ENCODE results near the gene UBA1.
"Not testable (repeated sequence)": the region's sequence is repeated elsewhere in the genome, so short reads cannot be mapped to it uniquely, and the experiment has no call there.

Gene UBA1

DNA sequence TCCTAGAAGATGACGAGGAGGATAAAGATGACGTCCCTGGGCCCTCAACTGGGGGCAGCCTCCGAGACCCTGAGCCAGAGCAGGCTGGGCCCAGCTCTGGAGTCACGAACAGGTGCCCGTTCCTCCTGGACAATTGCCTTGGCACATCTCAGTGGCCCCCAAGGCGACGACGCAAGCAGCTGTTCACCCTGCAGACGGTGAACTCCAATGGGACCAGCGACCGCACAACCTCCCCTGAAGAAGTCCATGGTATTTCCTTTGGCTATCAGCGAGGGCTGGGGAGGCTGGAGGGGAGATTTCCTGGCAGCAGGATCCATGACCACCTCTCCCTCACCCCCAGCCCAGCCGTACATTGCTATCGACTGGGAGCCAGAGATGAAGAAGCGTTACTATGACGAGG, 51.0 kb downstream of the UBA1 start:
- no peak for DNase-seq (ENCODE audit: low spot score)
- TF ChIP-seq, protein P1, sequence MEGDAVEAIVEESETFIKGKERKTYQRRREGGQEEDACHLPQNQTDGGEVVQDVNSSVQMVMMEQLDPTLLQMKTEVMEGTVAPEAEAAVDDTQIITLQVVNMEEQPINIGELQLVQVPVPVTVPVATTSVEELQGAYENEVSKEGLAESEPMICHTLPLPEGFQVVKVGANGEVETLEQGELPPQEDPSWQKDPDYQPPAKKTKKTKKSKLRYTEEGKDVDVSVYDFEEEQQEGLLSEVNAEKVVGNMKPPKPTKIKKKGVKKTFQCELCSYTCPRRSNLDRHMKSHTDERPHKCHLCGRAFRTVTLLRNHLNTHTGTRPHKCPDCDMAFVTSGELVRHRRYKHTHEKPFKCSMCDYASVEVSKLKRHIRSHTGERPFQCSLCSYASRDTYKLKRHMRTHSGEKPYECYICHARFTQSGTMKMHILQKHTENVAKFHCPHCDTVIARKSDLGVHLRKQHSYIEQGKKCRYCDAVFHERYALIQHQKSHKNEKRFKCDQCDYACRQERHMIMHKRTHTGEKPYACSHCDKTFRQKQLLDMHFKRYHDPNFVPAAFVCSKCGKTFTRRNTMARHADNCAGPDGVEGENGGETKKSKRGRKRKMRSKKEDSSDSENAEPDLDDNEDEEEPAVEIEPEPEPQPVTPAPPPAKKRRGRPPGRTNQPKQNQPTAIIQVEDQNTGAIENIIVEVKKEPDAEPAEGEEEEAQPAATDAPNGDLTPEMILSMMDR (conservative IDR thresholded peaks at IDR 0.05; ENCODE audit: low read depth), result no peak
- no peak overlapping the region for H3K27ac ChIP-seq
- ChIA-PET CTCF (interaction anchor here (0.6 to 1.6 kb wide), 2 partner anchors 9 to 67 kb away, joined by 3 read pairs; no protein-coding TSS in a partner anchor), POLR2A (ENCODE audit: low non-redundant PET) (no interaction called here)

DNA sequence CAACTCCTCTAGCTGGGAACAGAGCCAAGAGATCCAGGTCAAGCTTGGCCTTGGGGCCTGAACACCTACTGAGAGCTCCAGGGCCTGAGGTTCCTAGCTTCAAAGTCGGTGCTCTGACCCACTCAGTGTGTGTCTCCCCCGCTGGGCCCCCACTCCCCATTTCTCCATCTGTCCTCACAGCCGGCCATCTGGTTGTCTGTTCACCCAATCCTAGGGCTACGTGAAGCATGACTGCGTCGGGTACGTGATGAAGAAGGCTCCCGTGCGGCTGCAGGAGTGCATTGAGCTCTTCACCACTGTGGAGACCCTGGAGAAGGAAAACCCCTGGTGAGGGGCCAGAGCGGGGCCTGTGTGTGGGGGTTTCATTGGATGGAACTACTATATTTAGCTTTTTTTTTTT, 51.5 kb downstream of the UBA1 start:
- H3K27ac ChIP-seq, result no peak overlapping the region
- ChIA-PET CTCF (interaction anchor here (1.6 kb wide), 1 partner anchor 67 kb away, joined by 3 read pairs; no protein-coding TSS in a partner anchor), POLR2A (ENCODE audit: low non-redundant PET) (no interaction called here)

DNA sequence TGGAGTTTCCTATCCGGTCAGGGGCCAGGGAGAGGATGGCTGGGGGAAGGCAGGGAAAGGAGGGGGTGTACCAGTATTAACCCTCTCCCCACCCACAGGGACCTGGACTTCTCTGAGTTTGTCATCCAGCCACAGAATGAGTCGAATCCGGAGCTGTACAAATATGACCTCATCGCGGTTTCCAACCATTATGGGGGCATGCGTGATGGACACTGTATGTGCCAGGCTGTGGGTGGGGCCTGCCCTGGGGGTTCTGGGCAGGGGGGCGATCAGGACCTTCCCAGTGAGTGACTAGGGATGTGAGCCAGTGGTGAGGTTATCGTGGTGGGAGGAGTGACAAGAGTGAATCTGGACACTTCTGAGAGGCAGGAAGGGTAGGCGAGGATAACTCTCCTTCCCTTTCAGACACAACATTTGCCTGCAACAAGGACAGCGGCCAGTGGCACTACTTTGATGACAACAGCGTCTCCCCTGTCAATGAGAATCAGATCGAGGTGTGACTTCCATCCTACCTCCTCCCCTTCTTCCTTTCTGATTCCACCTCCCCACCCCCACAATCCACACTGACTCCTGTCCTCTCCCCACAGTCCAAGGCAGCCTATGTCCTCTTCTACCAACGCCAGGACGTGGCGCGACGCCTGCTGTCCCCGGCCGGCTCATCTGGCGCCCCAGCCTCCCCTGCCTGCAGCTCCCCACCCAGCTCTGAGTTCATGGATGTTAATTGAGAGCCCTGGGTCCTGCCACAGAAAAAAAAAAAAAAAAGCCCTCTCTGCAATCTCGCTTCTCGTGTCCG, 53.8 kb downstream of the UBA1 start:
- ChIA-PET CTCF (no interaction called here), POLR2A (ENCODE audit: low non-redundant PET) (no interaction called here)
- DNase-seq (ENCODE audit: low spot score), result no peak

More for the DNA sequence above, 51.5 kb downstream of the UBA1 start:
- no peak for DNase-seq (ENCODE audit: low spot score)
- TF ChIP-seq, protein P1 (conservative IDR thresholded peaks at IDR 0.05; ENCODE audit: low read depth), result no peak

DNA sequence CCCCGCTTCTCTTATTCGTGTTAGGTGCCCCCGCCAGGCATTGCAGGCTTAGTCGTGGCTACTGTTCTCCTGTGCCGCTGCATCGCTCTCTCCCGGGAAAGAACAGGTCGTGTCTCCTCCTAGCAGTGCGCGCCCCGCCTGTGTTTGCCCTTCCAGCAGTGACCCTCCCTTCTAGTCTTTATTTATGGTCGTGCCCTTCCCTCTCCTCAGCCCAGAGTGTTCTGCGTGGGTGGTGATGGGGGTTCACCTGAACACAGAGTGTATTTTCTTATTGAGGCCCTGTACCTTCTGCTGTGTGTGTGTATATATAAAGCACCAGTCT, 54.3 kb downstream of the UBA1 start:
- DNase-seq (ENCODE audit: low spot score), result no peak
- no peak overlapping the region for H3K27ac ChIP-seq
- ChIA-PET CTCF (no interaction called here), POLR2A (ENCODE audit: low non-redundant PET) (no interaction called here)
- TF ChIP-seq, protein P1 (conservative IDR thresholded peaks at IDR 0.05; ENCODE audit: low read depth), result no peak

More for the DNA sequence above, 53.8 kb downstream of the UBA1 start:
- TF ChIP-seq, protein P1 (conservative IDR thresholded peaks at IDR 0.05; ENCODE audit: low read depth), result no peak
- no peak overlapping the region for H3K27ac ChIP-seq

DNA sequence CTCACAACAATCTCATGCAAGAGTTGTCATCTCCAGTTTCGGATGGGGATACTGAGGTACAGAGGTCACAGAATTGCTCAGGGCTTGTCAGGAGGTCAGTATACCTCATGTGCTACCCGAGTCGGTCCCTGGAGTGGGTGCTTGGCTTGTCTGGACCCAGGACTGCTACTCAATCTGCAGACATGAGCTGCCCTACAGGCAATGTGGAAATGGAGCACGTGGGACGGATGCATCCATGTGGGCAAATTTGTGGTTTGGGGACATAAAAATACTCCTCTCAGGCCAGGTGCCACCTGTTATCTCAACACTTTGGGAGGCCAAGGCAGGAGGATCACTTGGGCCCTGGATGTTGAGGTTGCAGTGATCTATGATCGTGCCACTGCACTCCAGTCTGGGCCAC, 54.9 kb downstream of the UBA1 start:
- no peak for DNase-seq (ENCODE audit: low spot score)
- no peak overlapping the region for H3K27ac ChIP-seq
- CTCF ChIA-PET, result no interaction called here
- POLR2A ChIA-PET (ENCODE audit: low non-redundant PET), result no interaction called here
- TF ChIP-seq, protein P1 (conservative IDR thresholded peaks at IDR 0.05; ENCODE audit: low read depth), result no peak

DNA sequence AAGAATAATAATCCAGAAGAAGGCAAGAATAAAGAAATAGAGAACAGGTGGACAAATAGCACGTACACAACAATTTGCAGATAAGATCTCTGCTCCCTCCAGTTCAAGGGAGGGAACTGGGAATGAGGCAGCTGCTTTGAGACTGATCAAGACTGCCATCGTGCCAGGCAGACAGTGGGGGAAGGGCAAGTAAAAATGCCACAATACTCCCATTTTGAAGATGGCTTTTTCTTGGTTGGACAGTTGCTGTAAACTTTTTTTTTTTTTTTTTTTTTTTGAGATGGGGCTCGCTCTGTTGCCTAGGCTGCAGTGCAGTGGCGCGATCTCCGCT, 56.4 kb downstream of the UBA1 start:
- POLR2A ChIA-PET (ENCODE audit: low non-redundant PET), result no interaction called here
- TF ChIP-seq, protein P1 (conservative IDR thresholded peaks at IDR 0.05; ENCODE audit: low read depth), result no peak
- DNase-seq (ENCODE audit: low spot score), result no peak
- CTCF ChIA-PET, result no interaction called here
- no peak overlapping the region for H3K27ac ChIP-seq

DNA sequence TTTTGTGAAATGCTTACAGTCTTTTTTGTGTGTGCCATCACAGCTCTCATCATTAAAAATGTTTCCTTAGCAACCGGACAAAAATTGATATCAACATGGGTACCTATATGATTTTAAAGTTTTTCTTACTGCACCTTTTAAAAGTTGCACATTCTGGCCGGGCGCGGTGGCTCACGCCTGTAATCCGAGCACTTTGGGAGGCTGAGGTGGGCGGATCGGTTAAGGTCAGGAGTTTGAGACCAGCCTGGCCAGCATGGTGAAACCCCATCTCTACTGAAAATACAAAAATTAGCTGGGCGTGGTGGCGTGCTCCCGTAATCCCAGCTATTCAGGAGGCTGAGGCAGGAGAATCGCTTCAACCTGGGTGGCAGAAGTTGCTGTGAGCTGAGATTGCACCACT, 64.0 kb downstream of the UBA1 start:
- CTCF ChIA-PET; POLR2A ChIA-PET (ENCODE audit: low non-redundant PET); H3K27ac ChIP-seq; DNase-seq (ENCODE audit: low spot score): not testable (repeated sequence)

Data from RWPE1 (cell line).